NCI-H2107 treated with DMSO at 0.1 percent for 48 hours (cell line): ENCODE data around the gene CCHCR1.

ENCODE experiments used
- DNase-seq: peaks from one replicate; lab custom pipeline; 2025; ENCODE audit not compliant: unreplicated experiment; lab: John Stamatoyannopoulos, UW

CCHCR1 gene

DNA sequence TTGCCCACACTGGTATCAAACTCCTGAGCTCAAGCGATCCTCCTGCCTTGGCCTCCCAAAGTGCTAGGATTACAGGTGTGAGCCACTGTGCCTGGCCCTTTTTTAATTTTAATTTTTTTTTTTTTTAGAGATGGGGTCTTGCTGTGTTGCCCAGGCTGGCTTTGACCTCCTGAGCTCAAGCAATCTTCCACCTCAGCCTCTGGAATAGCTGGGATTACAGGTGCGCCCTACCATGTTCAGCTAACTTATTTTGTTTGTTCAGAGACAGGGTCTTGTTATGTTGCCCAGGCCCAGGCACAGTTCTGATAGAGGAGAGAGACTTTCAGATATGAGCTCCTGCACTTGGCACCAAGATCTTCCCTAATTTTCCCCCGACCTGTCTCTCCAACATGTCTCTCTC is 26.9 kb downstream of the CCHCR1 start:
- DNase-seq: no peak

DNA sequence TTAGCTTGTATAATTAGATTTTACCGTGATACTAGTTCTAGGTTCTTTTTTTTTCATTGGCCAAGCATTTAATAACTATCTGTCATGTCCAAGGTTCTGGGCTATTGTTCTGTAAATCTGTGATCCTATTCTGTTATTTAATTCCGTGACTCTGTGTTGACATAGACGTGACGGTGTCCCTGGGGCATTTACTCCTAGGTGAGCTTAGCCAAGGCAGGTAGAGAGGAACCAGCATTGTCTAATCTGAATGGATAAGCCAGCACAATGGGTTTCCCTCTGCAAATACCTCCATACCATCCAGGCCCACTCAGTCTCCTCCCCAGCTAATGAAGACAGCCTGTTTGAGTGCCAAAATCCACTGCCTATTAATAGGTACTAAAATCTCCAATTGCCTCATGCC is 28.5 kb downstream of the CCHCR1 start:
- no peak for DNase-seq

DNA sequence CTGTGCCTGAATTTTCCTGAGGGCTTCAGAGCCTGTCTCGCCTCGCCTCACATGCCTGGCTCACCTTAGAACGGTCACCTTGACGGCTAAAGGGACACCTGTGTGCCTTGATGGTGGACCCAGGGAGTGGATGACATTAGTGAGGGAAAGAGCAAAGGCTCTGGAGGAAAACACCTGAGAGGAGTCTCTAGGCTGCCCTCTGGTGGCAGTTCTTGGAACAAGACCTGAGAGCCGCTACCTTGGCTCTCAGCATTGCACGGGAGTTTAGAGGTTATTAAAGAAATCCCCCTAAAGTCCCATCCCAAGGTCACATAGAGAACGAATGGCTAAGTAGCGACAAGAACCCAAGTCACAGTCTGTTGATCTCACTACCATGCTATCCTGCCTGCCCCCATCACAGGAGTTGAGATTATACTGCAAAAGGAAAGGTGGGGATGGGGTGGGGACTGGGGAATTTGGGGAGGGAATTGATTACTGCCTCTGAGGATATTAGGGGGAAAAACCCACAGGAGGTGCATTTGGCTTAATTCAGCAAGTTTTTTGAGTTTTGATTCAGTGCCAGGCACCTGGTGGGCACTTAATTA is 29.4 kb downstream of the CCHCR1 start:
- DNase-seq: no peak

DNA sequence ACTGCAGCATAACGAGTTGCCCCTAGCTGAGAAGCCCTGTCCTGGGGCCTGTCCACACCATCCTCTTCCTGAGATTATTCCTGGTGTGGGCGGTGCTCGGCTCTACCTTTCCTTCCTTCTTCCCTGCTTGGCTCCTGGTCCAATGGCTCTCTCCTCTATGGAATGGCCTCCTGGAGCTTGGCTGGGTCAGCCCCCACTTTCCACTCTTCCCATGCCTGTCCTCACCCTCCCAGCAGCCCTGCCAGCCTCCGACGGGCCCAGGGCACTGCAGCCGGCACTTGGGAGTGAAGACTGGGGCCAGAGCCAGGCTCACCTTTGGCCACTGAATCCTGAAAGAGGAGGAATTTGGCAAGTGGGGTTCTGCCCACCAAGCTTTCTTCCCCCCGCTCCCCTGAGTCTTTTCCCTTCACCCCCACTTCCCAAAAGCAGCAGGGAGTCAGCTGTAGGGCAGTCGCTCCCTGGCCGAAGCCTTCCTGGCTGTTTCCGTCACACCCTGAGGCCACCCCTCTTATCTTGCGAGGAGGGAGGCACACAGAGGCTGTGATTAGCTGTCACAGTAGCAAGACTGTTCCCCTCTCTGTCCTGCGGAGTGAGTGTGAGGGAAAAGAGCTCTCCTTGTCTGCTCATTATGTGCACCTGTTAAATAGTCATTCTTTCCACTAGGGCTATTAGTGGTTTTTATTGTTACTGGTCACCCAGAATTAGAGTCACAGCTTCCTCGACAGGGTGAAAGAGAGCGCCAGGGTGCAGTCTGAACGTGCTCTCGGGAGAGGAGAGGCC is 31.0 kb downstream of the CCHCR1 start:
- DNase-seq: no peak

DNA sequence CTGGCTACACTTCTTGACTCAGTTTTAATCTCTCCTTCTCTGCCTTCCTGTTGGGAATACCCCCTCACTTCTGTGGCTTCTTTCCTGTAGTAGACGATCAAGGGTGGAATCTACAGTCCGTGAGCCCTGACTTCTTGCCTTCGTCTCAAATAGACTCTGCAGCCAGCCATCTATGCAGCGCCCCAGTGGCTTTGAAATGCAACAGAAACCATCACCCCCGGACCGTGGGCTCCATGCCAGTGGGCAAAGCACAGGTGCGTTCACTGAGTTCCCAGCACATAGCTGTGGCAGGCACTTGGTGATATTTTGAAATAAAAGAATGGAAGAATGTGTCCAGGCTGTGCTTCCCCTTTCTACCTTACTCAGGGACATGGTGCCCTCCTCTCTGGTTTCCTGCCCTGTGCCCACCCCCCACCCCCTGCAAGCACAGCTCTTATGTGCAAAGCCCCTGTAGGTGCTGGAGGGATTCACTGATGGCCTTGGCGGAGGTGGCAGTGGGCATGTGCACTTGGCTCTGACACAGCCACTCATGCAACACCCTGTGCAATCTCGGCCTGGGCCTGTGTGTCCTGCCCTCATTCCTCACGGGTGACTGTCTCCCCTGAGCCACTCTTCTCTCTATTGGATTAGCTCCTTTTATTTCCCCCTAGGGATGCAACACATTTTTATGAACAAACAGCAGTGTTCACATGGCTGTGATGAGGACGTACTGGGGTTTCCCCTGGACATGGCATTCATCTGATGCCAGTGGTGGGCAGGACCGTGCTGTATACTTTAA is 31.8 kb downstream of the CCHCR1 start:
- no peak for DNase-seq

DNA sequence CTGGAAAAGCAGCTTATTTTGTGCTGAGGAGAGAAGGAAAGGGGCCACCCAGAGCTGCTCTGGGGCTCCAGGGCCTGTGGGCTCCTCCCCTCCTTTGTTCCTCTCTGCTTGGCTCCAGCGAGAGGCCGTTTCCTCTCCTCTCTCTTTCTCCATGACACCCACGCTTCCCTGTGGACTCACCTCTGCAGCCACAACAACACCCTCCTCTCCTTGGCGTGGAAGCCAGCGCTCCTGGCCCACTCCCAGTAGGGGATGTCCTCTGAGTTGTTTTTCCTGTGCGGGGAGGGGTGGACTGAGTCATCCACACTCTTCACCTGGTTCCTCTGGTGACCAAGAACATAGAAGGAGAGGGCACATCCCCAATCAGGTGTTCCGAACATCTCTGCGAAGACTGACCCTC is 32.4 kb downstream of the CCHCR1 start:
- no peak for DNase-seq

DNA sequence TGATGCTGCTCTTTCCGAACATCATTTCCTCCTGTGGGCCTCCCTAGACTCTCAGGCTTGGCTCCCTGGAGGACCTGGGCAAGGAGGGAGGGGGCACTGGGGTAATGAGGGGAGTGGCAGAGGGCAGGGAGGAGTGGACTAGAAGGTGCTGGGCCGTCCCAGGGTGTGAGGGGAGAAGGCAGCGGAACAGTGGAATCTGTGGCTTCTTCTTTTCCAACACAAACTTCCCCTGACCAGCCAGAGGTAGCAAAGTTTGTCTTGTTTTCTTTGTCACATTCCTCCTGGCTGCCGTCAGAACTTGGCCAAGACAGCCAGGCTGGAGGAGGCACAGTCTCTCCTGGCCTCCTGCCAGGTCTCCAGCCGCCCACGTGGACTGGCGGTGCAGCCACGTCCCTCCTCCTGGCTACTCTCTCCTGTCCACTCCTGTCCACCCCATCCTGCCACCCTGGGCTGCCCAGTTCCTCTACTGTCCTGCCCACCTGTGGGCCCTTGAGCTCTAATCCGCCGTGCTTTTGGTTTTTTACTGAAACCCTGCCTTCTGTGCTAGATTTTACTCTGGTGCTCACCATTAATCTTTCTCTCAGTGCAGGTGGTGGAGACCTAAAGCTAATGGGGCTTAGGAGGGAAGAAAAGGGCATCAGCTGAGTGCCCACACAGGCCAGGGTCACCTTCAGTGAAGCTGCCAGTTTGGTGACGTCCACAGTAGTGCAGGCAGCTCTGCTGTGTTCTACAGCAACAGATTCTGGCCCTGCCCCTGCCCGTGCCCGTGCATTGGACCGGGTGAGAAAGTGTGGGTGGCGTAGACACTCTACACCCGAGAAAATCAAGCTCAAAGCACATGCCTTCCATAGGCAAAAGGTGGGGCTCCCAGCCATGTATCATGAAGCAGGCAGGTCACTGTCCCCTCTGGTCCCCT is 34.6 kb downstream of the CCHCR1 start:
- DNase-seq: no peak

DNA sequence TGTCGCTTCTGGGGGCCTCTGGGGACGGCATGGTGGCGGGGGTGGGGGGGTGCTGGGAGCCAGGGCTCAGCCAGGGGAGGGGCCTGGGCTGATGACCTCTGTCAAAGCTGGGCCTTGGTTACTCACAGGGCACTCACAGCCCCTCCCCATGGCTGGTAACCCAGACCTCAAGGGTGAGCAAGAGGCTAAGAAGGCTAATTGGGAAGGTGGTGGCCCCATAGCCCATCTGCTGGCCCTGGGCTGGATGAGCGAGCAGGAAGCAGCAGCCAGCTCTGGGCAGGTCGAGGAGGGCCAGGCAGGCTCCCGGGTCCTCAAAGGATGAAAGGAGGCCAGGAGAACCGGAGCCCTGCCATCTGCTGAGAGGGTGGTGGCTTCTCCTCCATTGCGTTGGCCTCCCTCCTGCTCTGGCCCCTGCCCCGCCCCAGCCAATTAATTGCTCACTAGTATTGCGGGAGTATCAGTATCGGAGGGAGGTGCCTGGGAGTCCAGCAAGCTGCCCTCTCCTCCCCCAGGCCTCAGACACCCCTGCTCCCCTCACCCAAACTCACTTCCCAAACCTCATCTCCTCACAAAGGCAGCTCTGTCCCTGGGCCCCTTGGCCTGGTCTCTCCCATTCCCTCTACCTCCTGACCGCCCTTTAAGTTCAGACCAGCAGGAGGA is 36.3 kb downstream of the CCHCR1 start:
- DNase-seq: no peak

DNA sequence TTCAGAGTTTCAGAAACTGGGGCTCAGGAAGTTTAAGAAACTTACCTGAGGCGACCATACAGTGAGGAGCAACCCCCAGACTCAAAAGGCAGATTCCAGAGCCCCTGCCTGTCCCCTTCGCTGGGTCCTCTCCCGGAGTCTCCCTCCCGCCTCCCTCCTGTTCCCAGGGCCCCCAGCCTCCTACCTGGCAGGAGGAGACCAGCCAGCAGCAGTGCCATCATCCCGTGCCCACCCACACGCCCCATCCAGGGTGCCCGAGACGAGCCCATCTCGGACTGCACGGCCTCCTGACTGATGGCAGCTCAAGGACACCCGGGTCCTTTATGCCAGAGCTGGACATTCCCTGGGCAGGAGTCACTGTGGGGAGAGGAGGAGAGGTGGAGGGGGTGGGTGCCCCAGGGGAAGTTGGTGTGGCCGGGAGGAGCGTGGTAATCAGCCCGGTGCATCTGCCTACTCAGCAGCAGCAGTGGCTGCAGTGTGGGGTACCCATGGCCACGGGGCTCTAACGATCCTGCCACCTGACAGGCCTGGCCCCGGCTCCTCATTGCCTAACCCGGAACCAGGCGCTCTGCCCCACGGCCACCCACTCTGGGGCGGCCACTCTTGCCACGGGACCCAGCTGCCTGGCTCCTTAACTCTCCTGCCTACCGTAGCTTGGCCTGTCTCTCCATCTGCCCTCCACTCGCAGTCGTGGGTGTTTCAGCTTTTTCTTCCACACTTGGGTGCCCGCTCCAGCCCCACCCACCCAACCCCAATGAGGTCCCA is 37.3 kb downstream of the CCHCR1 start, which contains the start of gene CDSN:
Gene CDSN, minus strand, starts transcription at position 296 of the 765 bp plus-strand sequence. Its CDS starts 27 bp downstream, at position 269.
- DNase-seq: no peak

DNA sequence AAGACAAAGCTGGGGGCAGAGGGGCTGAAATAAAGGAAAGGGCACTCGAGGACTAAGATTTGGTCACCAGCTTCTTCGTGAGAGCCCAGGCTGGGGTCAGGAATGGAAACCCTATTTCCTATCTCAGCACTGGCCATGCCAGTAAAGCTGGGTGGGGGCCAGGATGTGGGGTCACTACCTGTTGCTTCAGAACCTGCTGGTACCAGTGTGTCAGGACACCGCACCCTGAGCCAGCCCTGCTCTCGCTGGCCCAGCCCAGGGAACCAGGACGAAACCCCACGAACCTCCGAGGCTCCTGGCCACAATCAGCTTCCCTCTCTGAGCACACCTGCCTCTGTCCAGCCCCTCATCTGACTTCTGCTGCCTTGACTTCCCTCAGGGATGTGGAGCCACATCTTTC is 39.4 kb downstream of the CCHCR1 start:
- no peak for DNase-seq

DNA sequence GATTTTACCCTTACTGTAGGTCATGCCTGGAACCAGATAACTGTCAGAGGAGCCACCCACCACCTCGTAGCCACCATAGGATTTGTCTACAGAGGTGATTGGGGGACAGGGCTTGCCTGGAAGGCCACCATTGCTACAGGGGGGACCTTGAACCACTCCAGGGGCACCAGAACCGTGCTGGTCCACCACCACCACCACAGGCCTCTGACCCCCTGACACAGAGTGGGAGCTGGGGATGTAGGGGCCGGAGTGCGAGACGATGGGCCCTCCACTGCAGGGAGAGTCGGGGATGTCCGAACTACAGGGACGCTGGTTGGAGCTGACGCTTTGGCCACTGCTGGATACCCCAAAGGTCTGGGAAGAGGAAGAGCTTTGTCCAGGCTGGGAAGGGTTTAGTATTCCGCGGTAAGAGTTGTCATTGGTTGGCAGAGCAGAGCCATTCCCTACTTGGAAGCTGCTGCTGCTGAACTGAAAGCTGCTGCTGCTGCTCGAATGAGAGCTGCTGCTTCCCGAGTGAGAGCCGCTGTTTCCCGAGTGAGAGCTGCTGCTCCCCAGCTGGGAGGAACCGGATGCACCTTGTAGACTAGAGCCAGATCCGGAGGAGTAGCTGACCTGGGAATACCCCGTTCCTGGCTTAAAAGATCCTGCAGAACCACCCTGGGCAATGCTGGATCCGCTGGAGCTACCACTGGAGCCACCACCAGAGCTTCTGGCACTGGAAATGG is 40.8 kb downstream of the CCHCR1 start:
- no peak for DNase-seq

DNA sequence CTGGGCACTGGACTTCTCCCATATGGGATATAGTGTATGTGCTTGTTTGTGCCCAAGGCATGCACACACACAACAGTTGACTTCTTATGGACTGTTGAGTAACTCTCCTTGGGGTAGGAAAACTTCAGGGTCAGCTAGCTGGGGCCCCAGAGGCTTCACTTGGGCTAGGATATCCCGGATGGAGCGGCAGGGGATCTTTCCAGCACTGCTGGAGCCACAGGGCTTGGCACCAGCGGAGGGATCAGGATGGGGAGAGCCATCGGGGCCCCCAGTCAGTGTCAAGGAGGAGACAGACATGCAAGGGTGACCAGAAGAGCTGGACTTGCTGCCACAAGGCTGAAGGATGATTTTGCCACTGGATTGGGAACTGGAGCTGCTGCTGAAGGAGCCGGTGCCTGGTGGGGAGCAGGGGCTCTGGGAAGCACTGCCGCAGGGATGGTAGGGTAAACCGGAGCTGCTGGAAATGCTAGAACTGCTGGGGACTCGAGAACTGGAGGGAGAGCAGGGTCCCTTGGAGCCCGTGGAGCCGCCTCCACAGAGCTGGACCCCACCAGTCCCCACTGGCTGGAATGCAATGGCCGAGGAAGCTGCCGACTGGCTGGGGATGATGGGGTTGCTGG is 41.6 kb downstream of the CCHCR1 start:
- no peak for DNase-seq

DNA sequence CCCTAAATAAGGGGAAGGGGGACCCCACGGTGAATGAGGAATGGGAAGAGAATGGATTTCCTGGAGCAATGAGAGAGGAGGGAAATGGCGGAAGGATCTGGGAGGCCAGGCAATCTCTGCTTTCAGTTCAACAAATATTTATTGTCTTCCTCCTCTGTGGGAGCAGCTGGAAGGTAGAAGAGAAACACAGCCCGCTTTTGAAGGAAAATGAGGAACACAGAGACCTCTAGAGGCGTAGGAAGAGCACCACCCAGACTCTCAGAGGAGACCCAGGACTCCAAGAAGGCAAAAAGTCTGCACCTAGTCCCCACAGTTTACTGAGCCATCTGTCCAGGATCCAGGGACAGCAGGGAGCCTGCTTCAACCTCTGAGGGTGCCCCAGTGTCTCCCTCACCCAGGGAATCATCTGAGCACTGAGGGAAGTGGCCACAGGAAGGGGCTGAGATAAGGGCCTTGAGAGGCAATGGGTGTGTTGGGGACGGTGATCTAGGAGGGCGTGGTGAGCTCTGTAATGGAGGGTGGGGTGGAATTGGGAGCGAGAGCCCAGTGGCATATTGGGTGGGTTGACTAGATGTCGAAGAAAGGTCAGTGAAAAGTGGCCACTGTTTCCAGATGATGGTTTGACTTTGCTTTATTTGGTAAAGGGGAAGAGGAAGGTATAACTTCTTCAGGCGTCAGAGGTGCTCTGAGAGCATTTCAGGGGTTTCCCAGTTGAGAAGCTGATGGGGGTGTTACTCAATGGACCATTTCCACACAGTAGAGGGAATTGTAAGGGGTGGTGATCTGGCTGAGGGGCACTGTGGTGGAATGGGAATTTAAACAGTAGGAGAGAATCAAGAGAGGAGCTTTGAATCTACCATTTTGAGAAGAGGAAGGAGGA is 42.4 kb downstream of the CCHCR1 start:
- no peak for DNase-seq

DNA sequence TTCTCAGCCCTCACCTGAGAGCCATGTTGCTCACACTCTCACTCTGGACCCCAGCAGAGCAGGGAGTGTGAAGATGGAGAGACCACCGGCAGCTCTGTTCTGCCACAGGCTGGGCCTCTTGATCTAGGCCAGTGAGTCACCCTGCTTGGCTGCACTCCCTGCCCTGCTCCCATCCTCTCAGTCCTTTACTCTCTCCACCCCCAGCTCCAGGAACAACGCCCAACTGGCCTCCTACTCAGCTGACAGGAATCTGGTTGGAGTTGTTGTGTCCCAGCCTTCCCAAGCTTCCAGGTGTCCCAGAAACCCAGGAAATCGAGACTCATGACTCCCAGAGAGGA is 43.1 kb downstream of the CCHCR1 start, which contains the start of gene PSORS1C1:
Gene PSORS1C1, plus strand, starts transcription at position 260 of the 338 bp plus-strand sequence. CDS start 14,833 bp downstream, outside the sequence.
- DNase-seq: no peak

DNA sequence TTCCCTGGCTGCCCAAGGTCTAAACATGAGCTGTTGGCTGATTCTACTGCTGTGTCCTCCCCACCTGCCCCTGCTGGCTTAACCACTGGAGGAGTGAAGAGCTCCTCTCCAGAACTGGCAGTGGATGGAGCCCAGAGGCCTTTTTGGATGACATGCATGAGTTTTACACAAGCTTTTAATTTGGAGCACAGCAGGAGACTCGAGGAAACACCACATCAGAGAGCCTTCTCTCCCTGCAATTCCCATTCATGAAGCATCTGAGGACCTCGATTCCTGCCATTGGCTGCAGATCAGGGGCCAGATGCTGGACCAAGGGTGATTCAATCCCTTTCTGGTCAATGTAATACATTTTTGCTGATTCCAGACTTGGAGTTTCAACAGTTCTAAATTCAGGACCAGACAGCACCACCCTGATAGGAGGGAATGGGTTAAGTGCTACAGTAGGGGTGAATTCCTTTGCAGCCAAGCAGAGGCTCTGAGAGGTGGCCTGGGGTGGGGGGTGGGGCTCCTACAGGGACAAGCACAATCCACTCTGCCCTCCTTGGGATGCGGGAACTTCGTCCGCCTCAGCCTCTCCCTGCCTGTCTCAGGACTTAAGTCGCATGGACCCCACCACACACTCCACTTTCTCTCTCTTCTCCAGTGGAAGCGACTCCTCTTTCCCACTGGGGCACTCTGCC is 43.6 kb downstream of the CCHCR1 start:
- no peak for DNase-seq

DNA sequence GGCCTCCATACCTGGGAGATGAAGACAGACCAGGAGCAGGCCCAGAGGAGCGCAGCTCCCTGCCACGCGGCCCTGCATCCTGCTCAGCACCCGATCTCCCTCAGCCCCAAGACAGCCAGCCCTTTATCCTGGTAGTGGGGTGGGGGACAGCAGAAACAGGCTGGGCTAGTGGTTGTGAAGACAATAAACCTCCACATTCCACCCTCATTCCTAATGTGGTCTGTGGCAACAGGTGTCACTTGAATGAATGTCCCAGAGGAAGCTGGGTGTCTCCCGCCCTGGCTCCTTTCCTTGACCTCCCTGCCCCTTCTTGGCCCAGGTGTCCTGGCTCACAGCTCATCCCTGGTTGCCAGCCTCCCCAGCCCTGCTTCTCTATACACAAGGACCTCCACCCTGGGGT is 45.1 kb downstream of the CCHCR1 start, which contains the start of gene C6orf15:
Gene C6orf15, minus strand, starts transcription at position 98 of the 400 bp plus-strand sequence. Its CDS starts 20 bp downstream, at position 78.
- no peak for DNase-seq

DNA sequence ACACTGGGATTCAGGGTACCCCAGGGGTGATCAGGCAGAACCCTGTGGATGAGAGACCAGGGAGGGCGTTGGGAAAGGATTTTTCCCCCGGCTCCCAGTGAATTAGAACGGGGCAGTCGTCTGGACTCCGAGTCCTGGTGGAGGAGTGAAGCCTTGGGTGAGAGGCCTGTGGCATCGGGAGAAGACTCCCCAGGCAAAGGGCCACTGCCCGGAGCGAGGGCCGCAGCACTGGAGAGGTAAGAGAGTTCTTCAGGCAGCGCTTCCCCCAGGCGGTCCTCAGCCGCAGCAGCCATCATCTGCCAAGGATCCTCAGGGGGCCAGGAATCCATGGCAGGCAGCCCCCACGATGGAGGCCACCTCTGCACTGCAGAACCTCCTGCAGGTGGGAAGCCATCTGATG is 45.9 kb downstream of the CCHCR1 start:
- DNase-seq: no peak
